GM23338 (cell line): Measurements from ENCODE around the gene DNAH8. TPM values are rescaled to one million over a fixed set of nuclear protein-coding genes. Genes with fewer than 3 reads are reported as not detected.

ENCODE experiments used
- ATAC-seq: fragments of 200-7000 bp; cut with Tn5 transposase; 3 replicates; pipeline ENCODE4 v1.9.1; 2020
- DNase-seq: peaks from one replicate; pipeline ENCODE4 v3.0.0-alpha.2; 2015; ENCODE audit warnings: low spot score
- H2AFZ ChIP-seq: fragments of 200-600 bp; sonication (generic); 2 replicates; pipeline ENCODE4 v1.8.0; 2016; ENCODE audit warnings: antibody characterized with exemption, mild to moderate bottlenecking, moderate library complexity
- H3F3A ChIP-seq: fragments of 200-600 bp; sonication (generic); replicated peaks from 2 replicates; pipeline ENCODE4 v1.8.0; 2017; ENCODE audit warnings: antibody characterized with exemption, mixed run types, low read depth
- H3K27ac ChIP-seq: fragments of 200-600 bp; sonication (generic); 2 replicates; pipeline ENCODE4 v1.6.1; 2016; ENCODE audit warnings: low read depth
- H3K27me3 ChIP-seq: fragments of 200-600 bp; sonication (generic); 2 replicates; pipeline ENCODE4 v1.8.0; 2016; ENCODE audit warnings: mild to moderate bottlenecking, mixed run types, moderate library complexity; ENCODE audit not compliant: insufficient read depth
- H3K36me3 ChIP-seq: fragments of 200-600 bp; sonication (generic); 2 replicates; pipeline ENCODE4 v1.8.0; 2016; ENCODE audit warnings: mild to moderate bottlenecking; ENCODE audit not compliant: insufficient read depth
- H3K4me1 ChIP-seq: fragments of 200-600 bp; sonication (generic); 2 replicates; pipeline ENCODE4 v1.8.0; 2016; ENCODE audit warnings: mild to moderate bottlenecking, moderate library complexity; ENCODE audit not compliant: insufficient read depth
- H3K4me2 ChIP-seq: fragments of 200-600 bp; sonication (generic); 2 replicates; pipeline ENCODE4 v1.7.1; 2017; ENCODE audit warnings: mixed run types
- H3K4me3 ChIP-seq: fragments of 200-600 bp; sonication (generic); 2 replicates; pipeline ENCODE4 v1.6.1; 2016; ENCODE audit warnings: mixed run types
- H3K79me2 ChIP-seq: fragments of 200-600 bp; sonication (generic); replicated peaks from 2 replicates; pipeline ENCODE4 v1.8.0; 2017; ENCODE audit warnings: mild to moderate bottlenecking; ENCODE audit not compliant: insufficient read depth
- H3K9me2 ChIP-seq: fragments of 200-600 bp; sonication (generic); 2 replicates; pipeline ENCODE4 v1.8.0; 2017; ENCODE audit not compliant: insufficient read depth
- H4K20me1 ChIP-seq: fragments of 200-600 bp; sonication (generic); replicated peaks from 2 replicates; pipeline ENCODE4 v1.8.0; 2017; ENCODE audit warnings: mild to moderate bottlenecking; ENCODE audit not compliant: insufficient read depth
- H3K27ac Mint-ChIP-seq: 2 replicates; pipeline ENCODE4 v1.8.0; 2020; ENCODE audit warnings: inconsistent platforms, mild to moderate bottlenecking, moderate library complexity, mixed read lengths
- H3K27me3 Mint-ChIP-seq: 3 replicates; pipeline ENCODE4 v1.8.0; 2022; ENCODE audit warnings: low read depth, mild to moderate bottlenecking, moderate library complexity, mixed read lengths, inconsistent platforms; ENCODE audit not compliant: insufficient read depth, poor library complexity
- H3K36me3 Mint-ChIP-seq: 3 replicates; pipeline ENCODE4 v1.8.0; 2021; ENCODE audit warnings: low read depth, mild to moderate bottlenecking, inconsistent platforms, moderate library complexity, mixed read lengths
- H3K4me1 Mint-ChIP-seq: 3 replicates; pipeline ENCODE4 v1.8.0; 2020; ENCODE audit warnings: mild to moderate bottlenecking, inconsistent platforms, mixed read lengths
- H3K4me3 Mint-ChIP-seq: 3 replicates; pipeline ENCODE4 v1.8.0; 2021; ENCODE audit warnings: moderate library complexity, mild to moderate bottlenecking, inconsistent platforms, mixed read lengths
- H3K9me3 Mint-ChIP-seq: 3 replicates; pipeline ENCODE4 v1.8.0; 2020; ENCODE audit warnings: moderate library complexity, mild to moderate bottlenecking, inconsistent platforms, mixed read lengths
- CREB1 ChIP-seq: fragments of 250-450 bp; sonication (Bioruptor Pico); IDR thresholded peaks from 2 replicates; pipeline ENCODE4 v1.5.0; 2020; ENCODE audit warnings: low read depth, mild to moderate bottlenecking, moderate library complexity
- CTCF ChIP-seq, 2 experiments: fragments of 200-600 bp in 1 of 2; sonication (generic) in 1 of 2; conservative IDR thresholded peaks; 2 replicates each; pipeline versions ENCODE4 v1.5.1 to v1.6.1; 2016 to 2017; ENCODE audit warnings: antibody characterized with exemption in 2 of 2, low read depth in 2 of 2, mild to moderate bottlenecking in 2 of 2, moderate library complexity in 1 of 2
- EZH2 ChIP-seq: fragments of 200-600 bp; sonication (generic); IDR thresholded peaks from one replicate; pipeline ENCODE4 v1.8.0; 2017; ENCODE audit warnings: antibody characterized with exemption, mild to moderate bottlenecking, low read depth; ENCODE audit not compliant: unreplicated experiment
- EZH2phosphoT487 ChIP-seq: fragments of 200-600 bp; sonication (generic); IDR thresholded peaks from one replicate; pipeline ENCODE4 v1.8.1; 2018; ENCODE audit warnings: antibody characterized with exemption; ENCODE audit not compliant: unreplicated experiment
- JUNB ChIP-seq: IDR thresholded peaks from one replicate; pipeline ENCODE4 v1.6.1; 2016; ENCODE audit warnings: antibody characterized with exemption; ENCODE audit not compliant: unreplicated experiment
- NANOG ChIP-seq: IDR thresholded peaks from 2 replicates; pipeline ENCODE4 v1.6.1; 2016; ENCODE audit warnings: antibody characterized with exemption, borderline replicate concordance
- POLR2AphosphoS5 ChIP-seq: IDR thresholded peaks from 2 replicates; pipeline ENCODE4 v1.6.1; 2016; ENCODE audit warnings: antibody characterized with exemption, low read depth
- REST ChIP-seq: IDR thresholded peaks from one replicate; pipeline ENCODE4 v1.6.1; 2018; ENCODE audit warnings: antibody characterized with exemption; ENCODE audit not compliant: unreplicated experiment
- STAT1 ChIP-seq: IDR thresholded peaks from one replicate; pipeline ENCODE4 v1.6.1; 2016; ENCODE audit warnings: antibody characterized with exemption; ENCODE audit not compliant: unreplicated experiment
- ZNF114 ChIP-seq: fragments of 250-450 bp; sonication (Bioruptor Pico); IDR thresholded peaks from 2 replicates; pipeline ENCODE4 v1.5.0; 2020; ENCODE audit warnings: mild to moderate bottlenecking, moderate library complexity
- ZNF331 ChIP-seq: fragments of 250-450 bp; sonication (Bioruptor Pico); IDR thresholded peaks from 2 replicates; pipeline ENCODE4 v1.5.0; 2020; ENCODE audit warnings: low read depth, mild to moderate bottlenecking, moderate library complexity
- polyA plus RNA-seq: library from polyadenylated mRNA; unstranded; fragments of >200 nt; fragmentation: Nextera tagmentation; extraction: Ambion mirVana; gene quantifications from 2 replicates; pipeline ENCODE4 v1.2.1, GENCODE V29; 2016
- total RNA-seq: library from RNA; depleted of rRNA; stranded (reverse); fragments of >200 nt; shearing (Covaris generic); gene quantifications from 2 replicates; pipeline ENCODE4 v1.2.3, GENCODE V29; 2014
- TF ChIP-seq, protein P1 (sequence below): IDR thresholded peaks from 2 replicates; pipeline ENCODE4 v1.6.1; 2016; ENCODE audit warnings: antibody characterized with exemption
- TF ChIP-seq, protein P2 (sequence below): fragments of 250-450 bp; sonication (Bioruptor Pico); IDR thresholded peaks from 2 replicates; pipeline ENCODE4 v1.5.0; 2020; ENCODE audit warnings: mild to moderate bottlenecking, moderate library complexity

Gene DNAH8
- total and polyA plus RNA-seq, 2 experiments from 2014 or later = 0.02 TPM; not detected in 1

GRCh38 chr6:39021041-39021440, 305.9 kb downstream of the DNAH8 start:
- Mint-ChIP-seq H3K27ac (no peak overlapping the region), H3K4me1 (peaks cover 4% of the 10 kb centered on the region), H3K36me3 (no peaks in the 10 kb centered on the region), H3K4me3 (no peak overlapping the region), H3K9me3 (no peaks in the 10 kb centered on the region), H3K27me3 (no peaks in the 10 kb centered on the region)
- H3F3A ChIP-seq = no peaks in the 10 kb centered on the region
- H3K36me3 ChIP-seq = no peaks in the 10 kb centered on the region
- no peak overlapping the region for H2AFZ ChIP-seq
- no peaks in the 10 kb centered on the region for H3K79me2 ChIP-seq
- peaks cover 5% of the 10 kb centered on the region for H3K4me1 ChIP-seq
- H3K27ac ChIP-seq = no peak overlapping the region
- TF ChIP-seq POLR2AphosphoS5 (no peak), ZNF114 (CRISPR knock-in tag) (no peak), NANOG (no peak), STAT1 (no peak), JUNB (no peak), CTCF (conservative IDR thresholded peaks at IDR 0.05; ENCODE audit: low read depth in 2 of 2) (no peak), EZH2phosphoT487 (no peak), EZH2 (no peak), ZNF331 (CRISPR knock-in tag) (no peak), CREB1 (CRISPR knock-in tag) (no peak), REST (no peak)
- TF ChIP-seq, protein P1, sequence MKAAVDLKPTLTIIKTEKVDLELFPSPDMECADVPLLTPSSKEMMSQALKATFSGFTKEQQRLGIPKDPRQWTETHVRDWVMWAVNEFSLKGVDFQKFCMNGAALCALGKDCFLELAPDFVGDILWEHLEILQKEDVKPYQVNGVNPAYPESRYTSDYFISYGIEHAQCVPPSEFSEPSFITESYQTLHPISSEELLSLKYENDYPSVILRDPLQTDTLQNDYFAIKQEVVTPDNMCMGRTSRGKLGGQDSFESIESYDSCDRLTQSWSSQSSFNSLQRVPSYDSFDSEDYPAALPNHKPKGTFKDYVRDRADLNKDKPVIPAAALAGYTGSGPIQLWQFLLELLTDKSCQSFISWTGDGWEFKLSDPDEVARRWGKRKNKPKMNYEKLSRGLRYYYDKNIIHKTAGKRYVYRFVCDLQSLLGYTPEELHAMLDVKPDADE = no peak
- TF ChIP-seq, protein P2, sequence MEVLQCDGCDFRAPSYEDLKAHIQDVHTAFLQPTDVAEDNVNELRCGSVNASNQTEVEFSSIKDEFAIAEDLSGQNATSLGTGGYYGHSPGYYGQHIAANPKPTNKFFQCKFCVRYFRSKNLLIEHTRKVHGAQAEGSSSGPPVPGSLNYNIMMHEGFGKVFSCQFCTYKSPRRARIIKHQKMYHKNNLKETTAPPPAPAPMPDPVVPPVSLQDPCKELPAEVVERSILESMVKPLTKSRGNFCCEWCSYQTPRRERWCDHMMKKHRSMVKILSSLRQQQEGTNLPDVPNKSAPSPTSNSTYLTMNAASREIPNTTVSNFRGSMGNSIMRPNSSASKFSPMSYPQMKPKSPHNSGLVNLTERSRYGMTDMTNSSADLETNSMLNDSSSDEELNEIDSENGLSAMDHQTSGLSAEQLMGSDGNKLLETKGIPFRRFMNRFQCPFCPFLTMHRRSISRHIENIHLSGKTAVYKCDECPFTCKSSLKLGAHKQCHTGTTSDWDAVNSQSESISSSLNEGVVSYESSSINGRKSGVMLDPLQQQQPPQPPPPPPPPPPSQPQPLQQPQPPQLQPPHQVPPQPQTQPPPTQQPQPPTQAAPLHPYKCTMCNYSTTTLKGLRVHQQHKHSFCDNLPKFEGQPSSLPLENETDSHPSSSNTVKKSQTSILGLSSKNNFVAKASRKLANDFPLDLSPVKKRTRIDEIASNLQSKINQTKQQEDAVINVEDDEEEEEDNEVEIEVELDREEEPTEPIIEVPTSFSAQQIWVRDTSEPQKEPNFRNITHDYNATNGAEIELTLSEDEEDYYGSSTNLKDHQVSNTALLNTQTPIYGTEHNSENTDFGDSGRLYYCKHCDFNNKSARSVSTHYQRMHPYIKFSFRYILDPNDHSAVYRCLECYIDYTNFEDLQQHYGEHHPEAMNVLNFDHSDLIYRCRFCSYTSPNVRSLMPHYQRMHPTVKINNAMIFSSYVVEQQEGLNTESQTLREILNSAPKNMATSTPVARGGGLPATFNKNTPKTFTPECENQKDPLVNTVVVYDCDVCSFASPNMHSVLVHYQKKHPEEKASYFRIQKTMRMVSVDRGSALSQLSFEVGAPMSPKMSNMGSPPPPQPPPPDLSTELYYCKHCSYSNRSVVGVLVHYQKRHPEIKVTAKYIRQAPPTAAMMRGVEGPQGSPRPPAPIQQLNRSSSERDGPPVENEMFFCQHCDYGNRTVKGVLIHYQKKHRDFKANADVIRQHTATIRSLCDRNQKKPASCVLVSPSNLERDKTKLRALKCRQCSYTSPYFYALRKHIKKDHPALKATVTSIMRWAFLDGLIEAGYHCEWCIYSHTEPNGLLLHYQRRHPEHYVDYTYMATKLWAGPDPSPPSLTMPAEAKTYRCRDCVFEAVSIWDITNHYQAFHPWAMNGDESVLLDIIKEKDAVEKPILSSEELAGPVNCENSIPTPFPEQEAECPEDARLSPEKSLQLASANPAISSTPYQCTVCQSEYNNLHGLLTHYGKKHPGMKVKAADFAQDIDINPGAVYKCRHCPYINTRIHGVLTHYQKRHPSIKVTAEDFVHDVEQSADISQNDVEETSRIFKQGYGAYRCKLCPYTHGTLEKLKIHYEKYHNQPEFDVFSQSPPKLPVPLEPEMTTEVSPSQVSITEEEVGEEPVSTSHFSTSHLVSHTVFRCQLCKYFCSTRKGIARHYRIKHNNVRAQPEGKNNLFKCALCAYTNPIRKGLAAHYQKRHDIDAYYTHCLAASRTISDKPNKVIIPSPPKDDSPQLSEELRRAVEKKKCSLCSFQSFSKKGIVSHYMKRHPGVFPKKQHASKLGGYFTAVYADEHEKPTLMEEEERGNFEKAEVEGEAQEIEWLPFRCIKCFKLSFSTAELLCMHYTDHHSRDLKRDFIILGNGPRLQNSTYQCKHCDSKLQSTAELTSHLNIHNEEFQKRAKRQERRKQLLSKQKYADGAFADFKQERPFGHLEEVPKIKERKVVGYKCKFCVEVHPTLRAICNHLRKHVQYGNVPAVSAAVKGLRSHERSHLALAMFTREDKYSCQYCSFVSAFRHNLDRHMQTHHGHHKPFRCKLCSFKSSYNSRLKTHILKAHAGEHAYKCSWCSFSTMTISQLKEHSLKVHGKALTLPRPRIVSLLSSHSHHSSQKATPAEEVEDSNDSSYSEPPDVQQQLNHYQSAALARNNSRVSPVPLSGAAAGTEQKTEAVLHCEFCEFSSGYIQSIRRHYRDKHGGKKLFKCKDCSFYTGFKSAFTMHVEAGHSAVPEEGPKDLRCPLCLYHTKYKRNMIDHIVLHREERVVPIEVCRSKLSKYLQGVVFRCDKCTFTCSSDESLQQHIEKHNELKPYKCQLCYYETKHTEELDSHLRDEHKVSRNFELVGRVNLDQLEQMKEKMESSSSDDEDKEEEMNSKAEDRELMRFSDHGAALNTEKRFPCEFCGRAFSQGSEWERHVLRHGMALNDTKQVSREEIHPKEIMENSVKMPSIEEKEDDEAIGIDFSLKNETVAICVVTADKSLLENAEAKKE (CRISPR knock-in tag) = no peak
- DNase-seq = peak; percentile 30
- no peak overlapping the region for H3K4me2 ChIP-seq
- H3K4me3 ChIP-seq = no peak overlapping the region
- H3K27me3 ChIP-seq = no peaks in the 10 kb centered on the region
- peak; percentile 64 for ATAC-seq
- peaks cover 4% of the 10 kb centered on the region; the same call in 1 of the 2 replicates for H3K9me2 ChIP-seq
- no peaks in the 10 kb centered on the region for H4K20me1 ChIP-seq
